Neural cell (in vitro differentiated cells): ENCODE measurements around the gene PNKD. TPM values are rescaled to one million over a fixed set of nuclear protein-coding genes. Genes with fewer than 3 reads are reported as not detected.

Source experiments
- H2AFZ ChIP-seq: fragments of 200-600, 300-800 bp; sonication (generic), shearing (Covaris generic); 2 replicates; pipeline ENCODE4 v1.6.0; 2014; ENCODE audit warnings: low read depth, mild to moderate bottlenecking, antibody characterized with exemption, low read length, moderate library complexity
- H3F3A ChIP-seq: fragments of 200-600 bp; shearing (Covaris generic); 2 replicates; pipeline ENCODE4 v1.6.1; 2016; ENCODE audit warnings: mild to moderate bottlenecking, moderate library complexity, mixed read lengths, antibody characterized with exemption, low read length; ENCODE audit not compliant: insufficient read depth, poor library complexity, severe bottlenecking
- H3K27ac ChIP-seq: fragments of 200-600, 300-800 bp; sonication (generic), shearing (Covaris generic); 2 replicates; pipeline ENCODE4 v1.5.1; 2014; ENCODE audit warnings: mild to moderate bottlenecking, low read length, moderate library complexity
- H3K27me3 ChIP-seq: fragments of 300-800, 200-600 bp; sonication (generic), shearing (Covaris generic); 2 replicates; pipeline ENCODE4 v1.6.0; 2014; ENCODE audit warnings: mild to moderate bottlenecking, low read depth, low read length, moderate library complexity; ENCODE audit not compliant: insufficient read depth
- H3K36me3 ChIP-seq: fragments of 300-800, 200-600 bp; sonication (generic), shearing (Covaris generic); 2 replicates; pipeline ENCODE4 v1.5.1; 2014; ENCODE audit warnings: mild to moderate bottlenecking, antibody characterized with exemption, low read length, moderate library complexity; ENCODE audit not compliant: insufficient read depth
- H3K4me2 ChIP-seq: fragments of 300-800, 200-600 bp; sonication (generic), shearing (Covaris generic); 2 replicates; pipeline ENCODE4 v1.6.0; 2014; ENCODE audit warnings: mild to moderate bottlenecking, low read length
- H3K4me3 ChIP-seq: fragments of 300-800, 200-600 bp; sonication (generic), shearing (Covaris generic); 2 replicates; pipeline ENCODE4 v1.5.1; 2014; ENCODE audit warnings: mild to moderate bottlenecking, low read length, moderate library complexity
- H3K79me2 ChIP-seq: fragments of 200-600 bp; shearing (Covaris generic); replicated peaks from 2 replicates; pipeline ENCODE4 v1.6.0; 2014; ENCODE audit warnings: mild to moderate bottlenecking, low read length, moderate library complexity; ENCODE audit not compliant: insufficient read depth
- H3K9ac ChIP-seq: fragments of 300-800, 200-600 bp; sonication (generic), shearing (Covaris generic); 2 replicates; pipeline ENCODE4 v1.6.1; 2016; ENCODE audit warnings: mild to moderate bottlenecking, low read length, mixed read lengths
- H3K9me2 ChIP-seq: fragments of 200-600 bp; shearing (Covaris generic); 2 replicates; pipeline ENCODE4 v1.6.1; 2016; ENCODE audit warnings: mild to moderate bottlenecking, low read length, mixed read lengths; ENCODE audit not compliant: insufficient read depth
- H3K9me3 ChIP-seq: fragments of 200-600, 300-800 bp; sonication (generic), shearing (Covaris generic); 2 replicates; pipeline ENCODE4 v1.6.1; 2016; ENCODE audit warnings: mild to moderate bottlenecking, mixed run types, low read length, moderate library complexity, mixed read lengths
- H4K20me1 ChIP-seq: fragments of 200-600 bp; shearing (Covaris generic); 2 replicates; pipeline ENCODE4 v1.6.1; 2016; ENCODE audit warnings: mild to moderate bottlenecking, mixed run types; ENCODE audit not compliant: insufficient read depth
- CTCF ChIP-seq: fragments of 450-650 bp; IDR thresholded peaks from 2 replicates; pipeline ENCODE4 v1.5.1; 2014; ENCODE audit warnings: antibody characterized with exemption, mild to moderate bottlenecking, moderate library complexity; ENCODE audit not compliant: poor library complexity, severe bottlenecking
- EP300 ChIP-seq: fragments of 450-650 bp; conservative IDR thresholded peaks from 2 replicates; pipeline ENCODE4 v1.6.1; 2014; ENCODE audit warnings: antibody characterized with exemption, mild to moderate bottlenecking, moderate library complexity; ENCODE audit not compliant: poor library complexity, severe bottlenecking
- EZH2 ChIP-seq: fragments of 200-600, 300-800 bp; shearing (Covaris generic), sonication (generic); IDR thresholded peaks from 2 replicates; pipeline ENCODE4 v1.6.1; 2014; ENCODE audit warnings: antibody characterized with exemption, low read length, borderline replicate concordance, mild to moderate bottlenecking; ENCODE audit not compliant: insufficient read depth, poor library complexity, severe bottlenecking
- MXI1 ChIP-seq: fragments of 450-650 bp; conservative IDR thresholded peaks from 2 replicates; pipeline ENCODE4 v1.6.1; 2014; ENCODE audit warnings: antibody characterized with exemption, mild to moderate bottlenecking; ENCODE audit not compliant: poor library complexity, severe bottlenecking
- POLR2AphosphoS5 ChIP-seq: IDR thresholded peaks from 2 replicates; pipeline ENCODE4 v1.6.1; 2012
- RAD21 ChIP-seq: fragments of 450-650 bp; conservative IDR thresholded peaks from 2 replicates; pipeline ENCODE4 v1.6.1; 2014; ENCODE audit warnings: antibody characterized with exemption, mild to moderate bottlenecking, moderate library complexity
- REST ChIP-seq: IDR thresholded peaks from 2 replicates; pipeline ENCODE4 v1.6.1; 2012; ENCODE audit warnings: borderline replicate concordance
- SMC3 ChIP-seq: fragments of 450-650 bp; conservative IDR thresholded peaks from 2 replicates; pipeline ENCODE4 v1.6.1; 2014; ENCODE audit warnings: antibody characterized with exemption, mild to moderate bottlenecking, moderate library complexity; ENCODE audit not compliant: poor library complexity
- TAF1 ChIP-seq: IDR thresholded peaks from 2 replicates; pipeline ENCODE4 v1.6.1; 2012; ENCODE audit warnings: low read depth
- polyA plus RNA-seq: library from polyadenylated mRNA; depleted of rRNA; stranded (reverse); fragments of >200 nt; gene quantifications from 2 replicates; pipeline ENCODE4 v1.2.3, GENCODE V29; 2014

Gene PNKD
- polyA plus RNA-seq, 1 donor from 2014 or later: 59.7 TPM

- peaks cover 8% of the 10 kb centered on the region for H4K20me1 ChIP-seq
- H2AFZ ChIP-seq: no peak overlapping the region
- no peaks in the 10 kb centered on the region for H3F3A ChIP-seq
- no peaks in the 10 kb centered on the region for H3K9me3 ChIP-seq
- no peaks in the 10 kb centered on the region for H3K27me3 ChIP-seq
- H3K4me3 ChIP-seq: no peak overlapping the region
- H3K36me3 ChIP-seq: no peaks in the 10 kb centered on the region
- peaks cover 69% of the 10 kb centered on the region for H3K79me2 ChIP-seq
- no peak overlapping the region for H3K9ac ChIP-seq
- no peaks in the 10 kb centered on the region for H3K9me2 ChIP-seq
- no peak overlapping the region for H3K27ac ChIP-seq
- TF ChIP-seq MXI1 (no peak), POLR2AphosphoS5 (no peak), CTCF (no peak), RAD21 (no peak), EZH2 (no peak)
- H3K4me2 ChIP-seq: no peak overlapping the region
Observed at GRCh38 chr2:218223046-218223445, 47.3 kb upstream of the PNKD start.

DNA sequence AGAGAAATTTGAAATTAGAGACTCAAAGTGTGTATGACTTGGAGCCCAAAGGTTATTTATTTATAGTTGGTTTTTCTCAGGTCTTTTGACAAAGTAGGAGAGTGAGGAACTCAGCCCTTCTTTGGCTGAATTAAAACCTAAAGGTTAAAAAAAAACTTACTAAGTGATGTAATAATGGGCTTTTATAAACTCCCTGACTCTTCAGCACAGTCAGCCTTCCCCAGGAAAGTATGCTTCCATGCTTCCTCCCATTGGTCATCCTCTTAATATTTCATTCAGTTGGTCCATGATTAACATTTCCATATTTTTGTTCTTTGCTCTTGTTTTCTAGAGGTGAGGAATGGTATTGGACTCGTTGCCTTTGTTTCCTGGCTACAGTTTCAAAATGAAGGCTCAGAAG, 46.1 kb upstream of the PNKD start:
- TF ChIP-seq EP300: no peak
- TF ChIP-seq POLR2AphosphoS5: no peak
- TF ChIP-seq MXI1: no peak
- TF ChIP-seq TAF1: no peak
- TF ChIP-seq SMC3: no peak
- no peak for TF ChIP-seq EZH2
- TF ChIP-seq CTCF: no peak
- no peak for TF ChIP-seq RAD21
- TF ChIP-seq REST: no peak
- Histone ChIP-seq H3F3A (no peaks in the 10 kb centered on the region), H3K36me3 (no peaks in the 10 kb centered on the region), H3K4me2 (no peak overlapping the region), H3K9me2 (no peaks in the 10 kb centered on the region), H3K9me3 (no peaks in the 10 kb centered on the region), H4K20me1 (peaks cover 4% of the 10 kb centered on the region), H3K4me3 (no peak overlapping the region), H3K9ac (no peak overlapping the region), H3K27ac (no peak overlapping the region), H3K79me2 (peaks cover 58% of the 10 kb centered on the region), H3K27me3 (no peaks in the 10 kb centered on the region), H2AFZ (no peak overlapping the region)
